Rectal smooth muscle tissue (tissue), 1 donor: ENCODE measurements around the gene NEDD8.
A peak's percentile ranks its signal among the peaks of the same experiment; 100 is the strongest.

Experiments used
- H3K27ac ChIP-seq: one replicate; pipeline ENCODE4 v1.7.0; 2013; ENCODE audit warnings: low read depth, low read length, inconsistent platforms
- H3K27me3 ChIP-seq: one replicate; pipeline ENCODE4 v1.7.0; 2013; ENCODE audit warnings: low read length; ENCODE audit not compliant: control insufficient read depth, insufficient read depth
- H3K36me3 ChIP-seq: one replicate; pipeline ENCODE4 v1.7.0; 2013; ENCODE audit warnings: low read length; ENCODE audit not compliant: control insufficient read depth, insufficient read depth
- H3K4me1 ChIP-seq: one replicate; pipeline ENCODE4 v1.7.0; 2013; ENCODE audit warnings: low read length; ENCODE audit not compliant: control insufficient read depth, insufficient read depth
- H3K4me3 ChIP-seq: one replicate; pipeline ENCODE4 v1.7.0; 2013; ENCODE audit warnings: low read length
- H3K9ac ChIP-seq: one replicate; pipeline ENCODE4 v1.7.0; 2013; ENCODE audit warnings: low read length

The NEDD8 gene

GRCh38 chr14:24171422-24172260 lies 60.5 kb downstream of the NEDD8 start, which contains the start of gene REC8:
TSS of gene REC8 (plus strand) at chr14:24172080. CDS start at chr14:24172553, 473 bp downstream.
- Histone ChIP-seq H3K9ac (no peak within 1 kb of the TSS), H3K27ac (peak within 1 kb of the TSS; percentile 32), H3K36me3 (peaks cover 11% of the 10 kb centered on the region), H3K4me1 (peaks cover 5% of the 10 kb centered on the region), H3K4me3 (peak within 1 kb of the TSS; percentile 31), H3K27me3 (no peaks in the 10 kb centered on the region)

- no peak overlapping the region for H3K4me3 ChIP-seq
- H3K9ac ChIP-seq, result no peak overlapping the region
- peaks cover 39% of the 10 kb centered on the region for H3K36me3 ChIP-seq
- no peak overlapping the region for H3K27ac ChIP-seq
- H3K4me1 ChIP-seq, result peaks cover 8% of the 10 kb centered on the region
- H3K27me3 ChIP-seq, result no peaks in the 10 kb centered on the region
Measured at GRCh38 chr14:24167469-24168114, 64.6 kb downstream of the NEDD8 start.
